SK-N-DZ (cell line): ENCODE results near the gene CD109.
"Not testable (repeated sequence)": the region's sequence is repeated elsewhere in the genome, so short reads cannot be mapped to it uniquely, and the experiment has no call there.

Experiments
- DNase-seq: peaks from one replicate; pipeline ENCODE4 v3.0.0-alpha.2; 2015; ENCODE audit warnings: low spot score

The CD109 gene

GRCh38 chr6:73784726-73785505, 88.9 kb downstream of the CD109 start:
- no peak for DNase-seq

- no peak for DNase-seq
These were observed 94.6 kb downstream of the CD109 start for GRCh38 chr6:73790574-73790973.

- DNase-seq = no peak
These were observed 95.3 kb downstream of the CD109 start for GRCh38 chr6:73791336-73791735.

GRCh38 chr6:73792738-73793137, 96.7 kb downstream of the CD109 start:
- DNase-seq = no peak

GRCh38 chr6:73796881-73797280, 100.9 kb downstream of the CD109 start:
- no peak for DNase-seq

- DNase-seq = no peak
These were observed 101.9 kb downstream of the CD109 start for GRCh38 chr6:73797861-73798260.

GRCh38 chr6:73798592-73798991, 102.6 kb downstream of the CD109 start:
- DNase-seq = no peak

GRCh38 chr6:73800997-73801396, 105.0 kb downstream of the CD109 start:
- DNase-seq = no peak

- DNase-seq = no peak
These were observed 105.8 kb downstream of the CD109 start for GRCh38 chr6:73801652-73802268.

- no peak for DNase-seq
These were observed 106.4 kb downstream of the CD109 start for GRCh38 chr6:73802366-73802765.

GRCh38 chr6:73803562-73804241, 107.7 kb downstream of the CD109 start:
- peak; percentile 7 for DNase-seq

- not testable (repeated sequence) for DNase-seq
These were observed 109.2 kb downstream of the CD109 start for GRCh38 chr6:73805221-73805620.

- DNase-seq = not testable (repeated sequence)
These were observed 110.0 kb downstream of the CD109 start for GRCh38 chr6:73805982-73806381.

GRCh38 chr6:73811706-73812105, 115.7 kb downstream of the CD109 start:
- DNase-seq = no peak

- no peak for DNase-seq
These were observed 121.2 kb downstream of the CD109 start for GRCh38 chr6:73817253-73817652.

GRCh38 chr6:73823046-73823735, 127.2 kb downstream of the CD109 start:
- DNase-seq = no peak

- no peak for DNase-seq
These were observed 127.8 kb downstream of the CD109 start for GRCh38 chr6:73823832-73824231.

- DNase-seq = no peak
These were observed 130.6 kb downstream of the CD109 start for GRCh38 chr6:73826571-73826970.

- no peak for DNase-seq
These were observed 134.1 kb downstream of the CD109 start for GRCh38 chr6:73830119-73830518.

GRCh38 chr6:73832313-73832712, 136.3 kb downstream of the CD109 start:
- DNase-seq = no peak

GRCh38 chr6:73844696-73845095, 148.7 kb downstream of the CD109 start:
- not testable (repeated sequence) for DNase-seq

GRCh38 chr6:73851048-73851447, 155.0 kb downstream of the CD109 start:
- not testable (repeated sequence) for DNase-seq
